ELF-1 (cell line): ENCODE measurements around the gene CAPN15.

Experiments used
- DNase-seq: peaks from one replicate; pipeline ENCODE4 v3.0.0-alpha.2; 2016; ENCODE audit warnings: low read depth, low spot score

The CAPN15 gene

DNA sequence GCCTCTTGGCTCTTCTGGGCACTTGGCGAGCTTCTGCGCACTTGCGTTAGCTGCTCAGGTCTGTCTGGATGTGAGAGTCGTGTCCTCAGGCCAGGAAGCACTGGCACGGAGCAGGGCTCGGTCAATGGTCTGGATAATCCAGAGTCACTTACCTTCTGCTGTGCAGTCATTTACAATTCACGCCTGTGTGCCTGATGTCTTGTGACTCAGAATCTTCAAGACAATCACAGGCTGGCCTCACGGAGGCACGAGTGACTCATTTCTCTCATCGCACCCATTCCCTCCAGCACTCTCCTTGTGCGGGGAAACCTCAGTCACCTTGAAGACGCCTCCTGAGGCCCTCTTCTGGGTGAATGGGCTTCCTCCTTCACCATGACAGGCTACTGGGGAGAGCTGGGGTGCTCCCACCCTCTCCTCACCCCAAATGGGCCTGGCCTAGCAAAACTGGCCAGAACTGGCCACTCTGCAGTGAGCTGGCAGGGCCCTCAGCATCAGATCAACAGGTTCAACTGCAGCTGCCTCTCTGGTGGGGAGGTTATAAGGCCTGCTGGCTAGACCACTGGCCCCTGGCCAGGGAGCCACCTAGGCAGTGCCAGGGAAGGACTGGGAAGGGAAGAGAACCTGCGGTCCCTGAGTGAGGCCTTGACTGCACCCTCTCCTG lies 1.9 kb upstream of the CAPN15 start:
- DNase-seq, result peak; percentile 51

DNA sequence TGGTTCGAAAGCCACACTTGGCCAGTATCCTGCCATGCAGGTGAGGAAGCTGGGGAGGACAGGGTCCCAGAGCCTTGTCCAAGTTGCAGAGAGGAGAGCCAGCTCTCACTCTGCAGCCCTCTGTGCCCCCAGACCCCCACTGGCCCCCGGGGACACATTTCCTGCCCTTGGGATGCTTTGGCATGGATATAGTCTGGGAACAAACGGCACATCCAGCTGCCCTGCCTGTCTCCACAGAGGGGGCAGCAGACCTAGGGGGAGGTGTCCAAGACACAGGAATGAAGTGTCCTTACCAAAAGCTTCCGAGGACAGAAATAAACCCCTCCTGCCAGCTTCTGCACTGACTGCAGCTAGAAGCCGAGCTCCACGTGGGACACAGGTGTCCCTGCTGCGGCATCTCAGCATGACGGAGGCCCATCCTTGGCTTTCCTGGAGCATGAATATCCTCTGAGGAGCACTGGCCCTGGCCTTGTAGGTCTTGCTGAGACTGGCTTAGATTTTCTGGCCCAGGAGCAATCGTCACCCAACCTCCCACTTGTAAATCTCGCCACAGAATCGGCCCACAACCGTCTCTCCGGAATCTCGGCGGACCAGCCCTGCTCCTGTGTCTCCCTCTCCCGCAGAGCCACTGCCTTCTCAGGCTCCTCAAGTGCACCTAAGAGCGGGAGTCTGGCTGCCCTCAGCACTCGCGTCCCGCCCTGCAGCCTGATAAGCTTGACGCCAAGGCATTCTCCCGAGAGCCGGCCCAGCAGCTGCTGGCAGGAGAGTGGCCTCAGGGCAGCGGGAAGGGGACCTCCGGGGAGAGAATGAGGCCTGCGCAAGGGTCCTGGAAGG lies 1.1 kb upstream of the CAPN15 start:
- DNase-seq, result peak; percentile 89

DNA sequence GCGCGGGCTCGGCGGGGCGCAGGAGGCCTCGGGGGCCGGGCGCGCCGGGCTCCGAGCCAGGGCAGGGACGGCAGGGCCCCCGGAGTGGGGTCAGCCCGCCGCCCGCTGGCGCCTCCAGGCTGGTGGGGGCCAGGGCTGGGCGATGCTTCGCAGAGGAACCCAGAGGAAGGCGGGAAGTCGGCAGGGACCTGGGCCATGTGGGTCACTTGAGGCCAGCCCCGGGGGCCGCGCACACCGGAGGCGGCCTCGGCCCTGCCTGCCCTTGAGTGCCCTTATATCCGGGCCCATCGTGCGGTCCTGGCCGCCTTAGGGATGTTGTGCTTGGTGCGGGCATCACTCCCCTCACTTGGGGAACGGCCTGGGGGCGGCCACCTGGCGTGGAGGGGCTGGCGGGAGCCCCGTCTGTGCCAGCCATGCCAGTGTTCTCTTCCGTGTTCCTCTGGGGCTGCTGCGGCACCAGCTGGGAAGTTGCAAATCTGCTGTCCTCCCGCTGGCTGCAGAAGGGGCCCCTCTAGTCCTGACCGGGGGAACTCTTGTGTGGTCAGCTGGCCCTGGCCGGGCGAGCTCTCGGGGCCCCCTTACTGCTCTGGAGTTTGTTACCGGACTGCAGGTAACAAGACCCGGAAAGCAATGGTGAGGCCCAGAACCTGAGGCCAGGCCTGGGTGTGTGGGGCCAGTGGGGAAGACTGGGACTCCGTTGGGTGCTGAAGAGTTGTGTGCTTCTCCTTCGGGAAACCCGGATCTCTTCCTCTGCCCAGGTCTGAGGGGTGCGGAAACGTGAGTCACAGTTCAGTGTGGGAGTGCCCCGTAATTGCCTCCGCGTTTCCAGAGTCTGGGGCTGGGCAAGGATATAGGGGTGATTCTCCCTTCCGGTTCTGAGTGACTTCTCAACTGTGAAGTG lies 849 bp downstream of the CAPN15 start:
- DNase-seq, result peak; percentile 45

DNA sequence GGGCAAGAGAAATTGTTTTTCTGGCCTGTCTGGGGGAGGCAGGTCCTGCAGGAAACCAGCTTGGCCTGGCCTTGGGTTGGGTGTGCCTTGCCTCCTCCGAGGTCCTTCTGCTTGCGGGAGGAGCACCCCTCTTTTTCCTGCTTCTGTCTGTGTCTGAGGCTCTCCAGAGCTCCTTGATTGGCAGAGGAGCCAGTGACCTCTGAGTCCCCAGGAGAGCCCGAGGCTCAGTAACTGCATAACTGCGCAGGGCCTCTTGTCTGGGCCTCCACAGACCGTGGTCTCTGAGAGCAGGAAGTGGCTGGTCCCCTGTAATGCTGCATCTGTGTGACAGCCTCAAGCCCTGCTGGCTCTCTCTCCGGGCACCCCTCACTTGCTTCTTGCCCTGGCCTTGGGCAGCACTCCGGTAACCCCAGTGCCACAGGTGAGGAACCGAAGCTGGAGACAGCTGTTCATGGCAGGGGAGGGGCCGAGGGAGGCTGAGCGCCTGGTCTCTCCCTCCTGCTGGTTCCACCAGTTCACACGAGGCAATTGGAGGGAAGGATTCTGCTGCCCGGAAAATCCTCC lies 1.6 kb downstream of the CAPN15 start:
- peak; percentile 29 for DNase-seq

DNA sequence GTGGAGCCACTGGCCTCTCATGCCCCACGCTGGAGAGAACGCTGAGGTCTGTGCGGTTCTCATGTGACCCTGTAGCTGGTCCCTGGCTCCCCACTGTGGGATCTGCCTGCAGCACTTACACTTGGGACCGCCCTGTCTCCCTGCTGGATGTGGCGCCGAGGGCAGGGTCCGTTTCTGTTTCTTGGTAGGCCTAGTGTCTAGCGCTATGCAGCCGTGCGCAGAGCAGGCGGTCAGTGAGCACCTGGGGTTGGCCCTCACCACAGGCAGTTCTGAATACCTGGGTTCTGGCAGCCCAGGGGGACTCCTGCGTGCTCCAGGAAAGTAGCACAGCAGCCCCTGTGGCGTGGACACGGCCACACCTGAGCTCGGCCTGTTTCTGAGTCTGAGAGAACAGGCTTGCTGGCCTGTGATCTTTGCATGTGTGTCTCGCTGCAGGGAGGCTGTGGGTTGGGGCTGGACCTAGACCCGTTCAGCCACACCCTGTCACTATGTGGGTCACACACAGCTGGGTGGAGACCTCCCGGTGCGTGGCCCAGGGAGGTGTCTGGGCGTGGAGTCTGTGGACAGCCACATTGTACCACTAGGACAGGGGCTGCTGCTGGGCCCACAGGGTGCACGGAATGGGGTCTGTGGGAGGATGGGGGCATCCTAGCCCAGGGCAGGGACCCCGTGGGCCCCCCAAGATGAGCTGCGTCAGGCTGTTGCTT lies 2.8 kb downstream of the CAPN15 start:
- peak; percentile 27 for DNase-seq

DNA sequence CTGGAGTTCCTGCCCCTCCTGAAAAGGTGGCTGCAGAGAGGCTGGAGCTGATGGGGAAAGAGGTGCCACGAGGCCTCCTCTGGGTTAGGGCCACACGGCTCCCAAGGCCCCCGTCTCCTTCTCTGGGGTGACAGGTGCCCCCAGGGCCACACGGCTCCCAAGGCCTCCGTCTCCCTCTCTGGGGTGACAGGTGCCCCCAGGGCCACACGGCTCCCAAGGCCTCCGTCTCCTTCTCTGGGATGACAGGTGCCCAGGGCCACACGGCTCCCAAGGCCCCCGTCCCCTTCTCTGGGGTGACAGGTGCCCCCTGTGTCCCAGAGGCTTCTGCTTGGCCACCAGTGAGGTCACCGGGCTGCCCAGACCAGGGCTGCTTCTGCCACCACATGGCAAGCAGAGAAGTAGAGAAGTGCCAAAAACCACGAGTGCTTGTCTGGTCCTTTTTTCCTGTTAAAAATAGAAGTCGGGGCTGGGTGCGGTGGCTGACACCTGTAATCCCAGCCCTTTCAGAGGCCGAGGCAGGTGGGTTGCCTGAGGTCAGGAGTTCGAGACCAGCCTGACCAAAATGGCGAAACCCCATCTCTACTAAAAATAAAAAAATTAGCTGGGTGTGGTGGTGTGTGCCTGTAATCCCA lies 4.1 kb downstream of the CAPN15 start:
- no peak for DNase-seq

DNA sequence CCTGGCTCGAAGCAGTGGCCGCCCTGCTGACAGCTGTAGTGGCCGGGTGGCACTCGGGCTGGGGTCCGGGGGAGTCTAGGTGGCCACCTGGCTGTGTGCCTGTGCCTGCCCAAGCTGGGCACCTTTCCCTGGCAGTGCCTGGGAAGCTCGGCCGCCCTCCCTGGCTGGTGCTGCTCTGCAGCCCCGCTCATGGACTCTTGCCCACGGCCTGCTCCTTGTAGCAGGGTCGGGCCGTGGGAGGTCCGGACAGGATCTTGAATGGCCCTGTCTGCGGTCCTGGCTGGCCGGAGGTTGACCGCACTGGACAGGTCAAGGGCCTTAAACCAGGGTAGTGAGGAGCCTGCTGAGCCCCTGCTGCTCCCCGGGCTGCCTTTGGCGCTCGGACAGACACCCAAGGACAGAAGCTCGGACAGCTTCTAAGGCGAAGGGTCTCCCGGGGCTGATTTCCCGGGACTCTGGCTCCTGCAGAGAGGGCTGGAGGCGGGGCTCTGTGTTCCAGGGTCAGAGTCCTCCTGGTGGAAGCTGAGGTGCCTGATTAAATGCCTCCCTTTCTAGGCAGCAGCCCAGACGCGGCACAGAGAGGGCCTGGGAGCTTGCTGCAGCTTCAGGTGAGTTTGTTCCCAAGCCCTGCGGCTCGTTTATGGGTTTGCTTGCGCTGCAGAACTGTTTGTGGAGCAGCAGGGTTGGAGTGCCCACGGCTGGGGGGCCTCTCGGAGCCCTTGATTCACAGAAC lies 6.0 kb downstream of the CAPN15 start:
- peak; percentile 60 for DNase-seq

DNA sequence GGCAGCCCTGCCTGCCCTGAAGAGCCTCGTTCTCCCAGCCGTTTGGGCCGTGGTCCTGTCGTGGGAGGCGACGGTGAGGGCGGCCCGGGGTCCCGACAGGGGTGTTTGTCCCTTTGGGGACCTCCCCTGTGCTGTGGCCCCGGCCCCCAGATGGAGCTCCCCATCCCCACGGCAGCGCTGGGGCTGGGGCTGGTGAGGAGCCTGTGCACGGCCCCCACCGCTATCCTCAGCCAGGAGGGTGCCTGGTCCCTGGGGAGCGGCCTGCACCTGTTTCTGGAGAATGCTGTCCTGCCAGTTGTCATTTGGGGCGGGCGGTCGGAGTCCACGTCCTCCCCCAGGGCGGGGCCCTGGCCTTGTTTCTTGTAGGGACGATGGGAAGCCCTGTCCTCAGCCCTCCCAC lies 6.6 kb downstream of the CAPN15 start:
- DNase-seq, result no peak

DNA sequence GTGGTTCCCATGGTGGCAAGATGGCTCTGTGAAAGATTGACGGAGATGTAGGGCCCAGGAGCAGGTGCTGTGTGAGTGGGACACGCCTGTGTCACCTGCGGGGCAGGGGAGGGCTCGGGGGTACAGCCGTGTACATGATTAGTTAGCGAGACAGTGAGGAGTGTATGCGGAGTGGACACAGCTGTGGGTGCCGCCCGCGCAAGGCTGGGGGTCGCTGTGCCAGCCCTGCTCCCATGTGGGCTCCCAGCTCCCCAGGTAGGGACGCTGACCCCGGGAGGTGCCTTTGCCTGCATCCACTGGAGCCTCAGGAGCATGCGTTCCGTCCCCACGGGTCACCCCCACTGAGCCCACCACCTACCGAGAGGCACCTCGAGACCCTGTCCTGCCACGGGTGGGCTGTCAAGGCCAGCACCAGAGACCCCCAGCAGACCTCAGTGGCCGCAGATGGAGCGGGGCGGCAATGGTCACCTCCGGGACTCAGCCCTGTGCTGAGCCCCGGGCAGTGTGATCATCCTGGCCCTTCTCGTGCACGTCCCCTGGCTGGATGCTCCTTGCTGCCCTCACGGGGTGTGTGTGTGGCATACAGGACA lies 7.4 kb downstream of the CAPN15 start:
- DNase-seq, result no peak

DNA sequence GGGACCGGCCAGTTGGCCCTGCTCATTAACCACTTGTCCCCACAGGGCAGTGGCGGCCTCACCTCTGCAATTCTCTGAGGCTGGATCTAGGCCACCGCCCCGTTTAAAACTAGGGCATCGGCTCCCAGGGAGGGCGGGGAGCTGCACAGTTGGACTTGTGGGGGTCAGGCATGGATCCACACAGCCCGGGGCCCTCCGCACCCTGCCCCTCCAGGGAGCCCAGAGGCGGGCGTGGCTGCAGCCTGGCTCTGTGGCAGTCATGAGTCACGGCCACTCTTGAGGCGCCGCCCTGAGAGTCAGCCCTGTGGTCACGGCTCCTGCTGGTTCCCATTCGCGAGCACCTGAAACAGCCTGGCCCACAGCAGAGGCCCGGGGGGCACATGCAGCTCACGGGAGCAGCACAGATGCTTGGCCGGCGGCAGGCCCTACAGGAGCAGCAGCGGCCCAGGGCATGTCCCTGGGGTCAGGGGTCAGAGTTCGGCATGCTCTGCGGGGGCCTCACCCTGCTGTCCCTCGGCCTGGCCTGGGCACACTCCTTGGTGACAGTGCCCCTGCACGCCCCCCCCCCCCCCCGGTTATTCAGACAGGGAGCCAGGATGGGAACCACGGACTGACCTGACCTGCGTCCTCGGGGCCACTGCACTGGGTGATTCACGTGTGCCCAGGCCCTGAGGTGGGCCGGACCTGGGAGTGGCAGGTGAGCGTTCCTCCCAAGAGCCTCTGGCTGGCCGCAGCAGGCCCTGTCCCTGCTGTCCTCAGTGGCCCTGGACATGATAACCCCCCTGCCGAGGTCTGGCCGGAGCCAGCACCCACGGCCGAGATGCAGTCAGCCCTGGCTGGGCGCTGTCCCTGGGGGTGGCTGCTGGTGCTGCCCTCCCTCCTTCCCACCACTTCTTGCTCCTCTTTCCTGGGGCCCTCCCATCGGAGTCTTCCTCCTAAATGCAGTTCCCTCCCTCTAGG lies 8.2 kb downstream of the CAPN15 start:
- no peak for DNase-seq

DNA sequence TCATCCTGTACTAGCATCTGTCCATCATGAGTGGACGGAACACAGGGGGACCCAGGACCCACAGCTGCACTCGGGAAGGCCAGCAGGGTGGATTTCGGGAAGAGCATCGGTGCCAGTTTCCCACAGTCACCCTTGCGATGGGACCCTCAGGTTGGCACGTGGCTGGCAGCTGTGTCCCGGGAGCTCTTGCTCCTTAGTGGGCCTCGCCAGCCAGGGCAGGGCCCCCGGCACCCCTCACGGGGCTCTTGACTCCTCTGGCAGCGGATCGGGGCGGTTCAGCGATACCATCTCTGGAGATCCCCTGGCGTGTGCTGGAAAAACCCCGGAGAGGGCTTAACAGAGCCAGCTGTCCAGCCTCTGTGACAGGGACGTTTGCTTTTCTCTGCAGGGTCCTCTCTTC lies 9.2 kb downstream of the CAPN15 start:
- no peak for DNase-seq

DNA sequence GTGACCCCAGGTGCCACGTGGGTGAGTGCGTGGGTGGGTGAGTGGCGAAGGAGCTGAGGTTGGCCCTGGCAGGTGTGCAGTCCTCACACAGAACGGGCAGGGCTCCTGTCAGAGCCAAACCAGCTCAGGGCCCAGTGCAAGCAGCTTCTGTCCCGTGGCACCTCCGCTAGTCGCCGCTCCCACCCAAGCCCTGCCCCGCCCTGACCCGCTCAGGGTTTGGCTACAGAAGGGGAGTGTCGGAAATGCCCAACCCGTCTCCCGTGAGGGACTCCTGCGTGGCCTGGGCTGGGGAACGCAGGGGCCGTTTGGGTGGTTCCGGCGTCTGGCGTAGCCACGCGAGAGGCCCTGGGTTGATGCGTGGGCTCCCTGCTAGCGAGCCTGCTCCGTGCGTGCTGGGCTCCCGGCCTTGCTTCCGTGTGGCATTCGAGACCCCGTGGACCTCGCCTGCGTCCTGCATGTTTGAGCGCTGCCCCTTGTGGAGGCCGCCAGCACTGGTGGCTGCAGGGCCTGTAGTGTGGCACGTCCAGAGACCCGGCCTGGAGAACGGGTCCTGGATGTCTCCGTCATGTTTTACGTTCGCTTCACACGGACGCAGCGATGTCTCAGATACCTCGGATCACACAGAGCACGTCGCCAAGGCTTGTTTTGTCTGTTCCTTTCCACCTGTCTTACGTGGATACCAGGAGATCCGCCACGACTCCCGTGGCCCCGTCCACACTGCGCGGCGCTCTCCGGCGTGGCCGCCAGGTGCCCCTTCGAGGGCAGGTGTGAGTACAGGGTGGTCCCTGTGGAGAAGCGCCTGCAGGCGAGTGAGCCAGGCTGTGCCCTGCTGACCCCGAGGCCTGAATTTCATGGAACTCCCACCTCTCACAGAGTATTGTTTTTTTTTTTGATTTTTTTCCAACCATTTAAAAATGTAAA lies 10.2 kb downstream of the CAPN15 start:
- no peak for DNase-seq

DNA sequence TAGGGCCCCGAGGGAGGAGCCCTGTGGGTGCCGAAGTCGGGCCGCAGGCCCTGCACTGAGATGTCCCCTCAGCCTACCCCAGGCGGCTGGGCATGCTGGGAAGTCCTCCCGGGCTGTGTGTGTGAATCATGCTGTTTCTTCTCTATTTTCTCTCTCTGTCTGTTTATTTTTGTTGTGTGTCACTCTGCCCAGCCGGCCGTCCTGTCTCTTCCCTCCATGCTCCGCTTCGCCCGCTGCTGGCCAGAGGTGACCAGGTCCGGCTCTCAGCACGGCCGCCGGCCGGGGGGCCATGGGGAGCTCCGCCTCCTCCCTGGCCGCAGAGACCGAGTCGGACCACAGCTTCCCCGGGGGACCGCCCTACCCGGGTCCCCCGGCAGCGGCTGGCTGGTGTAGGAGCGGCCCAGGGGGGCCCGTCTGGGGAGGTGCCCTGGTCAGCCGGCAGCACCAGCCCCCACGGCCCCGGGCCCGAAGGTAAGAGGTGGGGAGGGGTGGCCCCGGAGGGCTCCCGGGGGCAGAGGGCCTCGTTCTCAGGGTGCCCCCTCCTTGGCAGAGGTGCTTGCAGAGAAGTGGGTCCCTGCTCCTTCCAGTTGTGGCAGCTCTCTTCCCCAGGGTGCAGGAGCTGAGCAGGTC lies 12.5 kb downstream of the CAPN15 start:
- DNase-seq, result no peak

DNA sequence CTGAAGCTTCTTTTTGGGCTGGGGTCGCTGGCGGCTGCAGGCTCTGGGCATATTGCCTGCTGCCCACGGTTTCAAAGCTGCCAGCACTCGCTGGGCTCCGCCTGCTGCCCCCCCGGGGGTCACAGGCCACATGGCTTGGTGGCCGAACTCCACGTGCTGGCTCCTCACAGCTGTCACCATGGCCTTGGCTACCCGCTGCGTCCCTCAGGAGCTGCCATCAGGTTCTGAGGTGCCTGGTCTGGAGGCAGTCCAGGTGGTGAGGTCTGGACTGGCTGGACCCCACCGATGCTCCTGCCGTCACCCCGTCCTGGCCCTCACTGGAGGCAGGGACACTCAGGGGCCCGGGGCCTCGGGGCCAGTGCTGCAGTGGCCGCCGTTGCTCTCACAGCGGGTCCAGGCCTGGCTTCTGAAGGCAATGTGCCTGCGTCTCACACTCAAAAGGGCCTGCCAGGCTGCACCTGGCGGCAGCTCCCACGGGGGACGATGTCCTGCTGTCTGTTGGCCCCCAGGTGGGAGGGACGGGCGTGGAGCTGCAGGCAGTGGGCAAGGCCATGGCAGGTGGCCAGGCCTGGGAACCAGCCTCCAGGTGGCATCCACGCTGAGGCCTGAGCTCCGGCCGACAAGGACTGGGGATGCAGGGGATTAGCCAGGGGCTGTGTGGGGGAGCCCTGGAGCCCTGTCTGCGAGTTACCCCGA lies 13.3 kb downstream of the CAPN15 start:
- no peak for DNase-seq

DNA sequence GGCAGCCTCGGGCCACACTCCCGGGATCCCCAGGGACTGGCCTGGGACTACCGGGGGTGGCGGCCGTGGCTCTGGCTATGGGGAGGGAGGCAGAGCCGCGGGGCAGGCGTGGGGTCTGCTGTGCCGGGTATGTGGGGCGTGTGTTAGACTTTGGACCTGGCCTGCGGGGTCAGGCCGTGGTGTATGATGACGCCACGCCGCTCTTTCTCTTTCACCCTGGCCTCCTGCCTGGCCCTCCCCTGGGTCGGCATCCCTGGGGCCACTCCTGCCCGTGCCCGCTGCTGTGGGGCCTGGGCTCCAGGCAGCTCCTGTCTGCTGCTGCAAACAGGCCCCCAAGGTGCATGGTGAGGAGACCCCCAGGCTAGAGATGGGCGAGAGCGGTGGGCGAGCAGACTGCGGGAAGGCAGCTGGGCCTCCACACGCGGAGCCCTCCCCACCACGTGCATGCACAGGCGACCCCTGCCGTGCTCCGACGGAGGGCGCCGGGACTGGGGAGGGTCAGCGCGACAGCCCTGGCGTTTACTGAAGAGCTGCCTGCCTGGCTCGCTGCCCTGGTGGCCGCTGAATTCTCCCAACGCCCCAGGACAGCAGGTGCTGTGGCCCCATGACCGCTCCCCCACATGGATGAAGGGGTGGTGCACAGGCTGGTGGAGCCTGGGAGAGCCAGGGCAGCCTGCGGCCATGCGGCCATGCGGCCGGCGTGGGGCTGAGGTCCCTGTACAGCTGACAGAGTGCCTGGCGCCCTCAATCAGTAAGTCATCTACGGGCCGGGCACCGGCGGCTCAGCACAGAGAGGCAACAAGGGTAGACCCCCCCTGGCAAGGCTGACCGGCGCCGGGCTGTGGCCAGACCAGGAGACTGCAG lies 16.0 kb downstream of the CAPN15 start:
- no peak for DNase-seq
